ENCODE measurements around the gene EXOSC5.

DNA sequence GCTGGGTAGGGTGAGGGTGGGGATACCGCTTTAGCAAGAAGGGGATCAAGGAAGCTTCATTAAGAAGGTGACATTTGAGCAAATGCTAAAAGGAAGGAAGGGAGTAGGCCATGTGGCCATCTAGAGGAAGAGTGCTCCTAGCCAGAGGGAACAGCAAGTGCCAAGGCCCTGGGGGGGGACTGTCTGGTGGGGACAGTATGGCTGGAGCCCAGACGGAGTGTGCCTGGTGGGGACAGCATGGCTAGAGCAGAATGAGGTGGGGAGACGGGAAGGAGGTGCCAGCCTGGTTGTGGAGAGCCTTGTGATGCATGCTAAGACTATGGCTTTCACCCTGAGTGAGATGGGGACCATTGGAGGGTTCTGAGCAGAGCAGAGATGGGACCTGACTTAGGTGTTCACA is 41.4 kb downstream of the EXOSC5 start:
- TF ChIP-seq, protein P1, sequence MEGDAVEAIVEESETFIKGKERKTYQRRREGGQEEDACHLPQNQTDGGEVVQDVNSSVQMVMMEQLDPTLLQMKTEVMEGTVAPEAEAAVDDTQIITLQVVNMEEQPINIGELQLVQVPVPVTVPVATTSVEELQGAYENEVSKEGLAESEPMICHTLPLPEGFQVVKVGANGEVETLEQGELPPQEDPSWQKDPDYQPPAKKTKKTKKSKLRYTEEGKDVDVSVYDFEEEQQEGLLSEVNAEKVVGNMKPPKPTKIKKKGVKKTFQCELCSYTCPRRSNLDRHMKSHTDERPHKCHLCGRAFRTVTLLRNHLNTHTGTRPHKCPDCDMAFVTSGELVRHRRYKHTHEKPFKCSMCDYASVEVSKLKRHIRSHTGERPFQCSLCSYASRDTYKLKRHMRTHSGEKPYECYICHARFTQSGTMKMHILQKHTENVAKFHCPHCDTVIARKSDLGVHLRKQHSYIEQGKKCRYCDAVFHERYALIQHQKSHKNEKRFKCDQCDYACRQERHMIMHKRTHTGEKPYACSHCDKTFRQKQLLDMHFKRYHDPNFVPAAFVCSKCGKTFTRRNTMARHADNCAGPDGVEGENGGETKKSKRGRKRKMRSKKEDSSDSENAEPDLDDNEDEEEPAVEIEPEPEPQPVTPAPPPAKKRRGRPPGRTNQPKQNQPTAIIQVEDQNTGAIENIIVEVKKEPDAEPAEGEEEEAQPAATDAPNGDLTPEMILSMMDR (IDR thresholded peaks at IDR 0.05; ENCODE audit: low read depth, low read length): no peak
- no peak for TF ChIP-seq EZH2phosphoT487 (IDR thresholded peaks at IDR 0.05; ENCODE audit: low read depth)
